Measurements from ENCODE around the gene TPSG1. TPM values are rescaled to one million over a fixed set of nuclear protein-coding genes. Genes with fewer than 3 reads are reported as not detected.
"Not testable (repeated sequence)": the region's sequence is repeated elsewhere in the genome, so short reads cannot be mapped to it uniquely, and the experiment has no call there.

TPSG1 gene
- total RNA-seq (ENCODE audit: unreplicated experiment) = not detected
- long read RNA-seq = 0 reads

- no peak for TF ChIP-seq CTCF (IDR thresholded peaks at IDR 0.05; ENCODE audit: partially characterized antibody, unreplicated experiment)
- H3K4me1 Mint-ChIP-seq (ENCODE audit: low read depth, unreplicated experiment) = peaks cover 6% of the 10 kb centered on the region
- no peaks in the 10 kb centered on the region for H3K36me3 Mint-ChIP-seq (ENCODE audit: unreplicated experiment)
- H3K27ac Mint-ChIP-seq (ENCODE audit: unreplicated experiment) = no peak within 1 kb of the TSS
- peaks cover 21% of the 10 kb centered on the region for H3K9me3 Mint-ChIP-seq (ENCODE audit: unreplicated experiment)
- DNase-seq = no peak
- H3K27me3 Mint-ChIP-seq (ENCODE audit: unreplicated experiment) = peaks cover 21% of the 10 kb centered on the region
- H3K4me3 Mint-ChIP-seq (ENCODE audit: unreplicated experiment) = no peak within 1 kb of the TSS
These were observed at the start of gene TPSG1 for GRCh38 chr16:1225051-1225451. TPSG1 (minus strand) TSS chr16:1225268; CDS start chr16:1225252, 16 bp downstream.

GRCh38 chr16:1274767-1275166, 49.7 kb upstream of the TPSG1 start:
- H3K4me1 Mint-ChIP-seq (ENCODE audit: low read depth, unreplicated experiment) = peaks cover 5% of the 10 kb centered on the region
- DNase-seq = no peak
- H3K4me3 Mint-ChIP-seq (ENCODE audit: unreplicated experiment) = no peak overlapping the region
- TF ChIP-seq CTCF (IDR thresholded peaks at IDR 0.05; ENCODE audit: partially characterized antibody, unreplicated experiment) = no peak
- peaks cover 7% of the 10 kb centered on the region for H3K27me3 Mint-ChIP-seq (ENCODE audit: unreplicated experiment)
- H3K36me3 Mint-ChIP-seq (ENCODE audit: unreplicated experiment) = no peaks in the 10 kb centered on the region
- no peak overlapping the region for H3K27ac Mint-ChIP-seq (ENCODE audit: unreplicated experiment)
- peaks cover 10% of the 10 kb centered on the region for H3K9me3 Mint-ChIP-seq (ENCODE audit: unreplicated experiment)

GRCh38 chr16:1273816-1274215, 48.7 kb upstream of the TPSG1 start:
- Mint-ChIP-seq H3K27me3 (ENCODE audit: unreplicated experiment) (peaks cover 7% of the 10 kb centered on the region), H3K4me3 (ENCODE audit: unreplicated experiment) (no peak overlapping the region), H3K9me3 (ENCODE audit: unreplicated experiment) (peaks cover 12% of the 10 kb centered on the region), H3K27ac (ENCODE audit: unreplicated experiment) (no peak overlapping the region), H3K4me1 (ENCODE audit: low read depth, unreplicated experiment) (peaks cover 5% of the 10 kb centered on the region), H3K36me3 (ENCODE audit: unreplicated experiment) (no peaks in the 10 kb centered on the region)
- no peak for DNase-seq
- no peak for TF ChIP-seq CTCF (IDR thresholded peaks at IDR 0.05; ENCODE audit: partially characterized antibody, unreplicated experiment)

- Mint-ChIP-seq H3K9me3 (ENCODE audit: unreplicated experiment) (peaks cover 12% of the 10 kb centered on the region), H3K27me3 (ENCODE audit: unreplicated experiment) (peaks cover 7% of the 10 kb centered on the region), H3K27ac (ENCODE audit: unreplicated experiment) (no peak overlapping the region), H3K36me3 (ENCODE audit: unreplicated experiment) (no peaks in the 10 kb centered on the region), H3K4me3 (ENCODE audit: unreplicated experiment) (no peak overlapping the region), H3K4me1 (ENCODE audit: low read depth, unreplicated experiment) (peaks cover 4% of the 10 kb centered on the region)
- DNase-seq = no peak
- TF ChIP-seq CTCF (IDR thresholded peaks at IDR 0.05; ENCODE audit: partially characterized antibody, unreplicated experiment) = no peak
These were observed 47.6 kb upstream of the TPSG1 start for GRCh38 chr16:1272453-1273198.

- not testable (repeated sequence) for H3K27ac Mint-ChIP-seq (ENCODE audit: unreplicated experiment); DNase-seq; H3K4me1 Mint-ChIP-seq (ENCODE audit: low read depth, unreplicated experiment); H3K27me3 Mint-ChIP-seq (ENCODE audit: unreplicated experiment); H3K36me3 Mint-ChIP-seq (ENCODE audit: unreplicated experiment); H3K4me3 Mint-ChIP-seq (ENCODE audit: unreplicated experiment)
- peaks cover 12% of the 10 kb centered on the region for H3K9me3 Mint-ChIP-seq (ENCODE audit: unreplicated experiment)
These were observed 46.8 kb upstream of the TPSG1 start for GRCh38 chr16:1271724-1272413.
